Esophagus mucosa (tissue), 1 donor: ENCODE measurements around the gene TBC1D13. TPM values are rescaled to one million over a fixed set of nuclear protein-coding genes. Genes with fewer than 3 reads are reported as not detected.
"Not testable (repeated sequence)": the region's sequence is repeated elsewhere in the genome, so short reads cannot be mapped to it uniquely, and the experiment has no call there.

Experiments used
- ATAC-seq: fragments of 200-7000 bp; cut with Tn5 transposase; one replicate; pipeline ENCODE4 v1.9.1; 2020
- total RNA-seq: library from RNA; stranded (reverse); gene quantifications from one replicate; pipeline ENCODE4 v1.2.4, GENCODE V29; 2023
- donor health status: DM: yes; HTN: yes; CAD: no.

TBC1D13 gene
- total RNA-seq, 1 donor from 2014 or later: 15.5 TPM

DNA sequence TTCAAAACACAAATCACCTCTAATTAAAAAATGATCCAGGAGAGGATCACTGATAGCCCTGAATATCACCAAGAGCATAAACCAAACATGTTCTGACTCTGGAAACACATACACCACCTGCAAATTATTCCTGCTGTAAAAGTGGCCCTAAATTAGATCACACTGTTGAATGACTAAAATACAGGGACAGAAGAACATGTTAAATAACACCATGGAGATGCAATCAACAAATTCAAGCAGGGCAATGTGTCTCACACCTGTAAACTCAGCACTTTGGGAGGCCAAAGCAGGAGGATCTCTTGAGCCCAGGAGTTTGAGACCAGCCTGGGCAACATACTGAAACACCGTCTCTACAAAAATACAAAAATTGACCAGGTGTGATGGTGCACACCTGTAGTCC, 60.8 kb downstream of the TBC1D13 start:
- ATAC-seq: no peak

GRCh38 chr9:128851024-128851423, 64.0 kb downstream of the TBC1D13 start:
- ATAC-seq: not testable (repeated sequence)

DNA sequence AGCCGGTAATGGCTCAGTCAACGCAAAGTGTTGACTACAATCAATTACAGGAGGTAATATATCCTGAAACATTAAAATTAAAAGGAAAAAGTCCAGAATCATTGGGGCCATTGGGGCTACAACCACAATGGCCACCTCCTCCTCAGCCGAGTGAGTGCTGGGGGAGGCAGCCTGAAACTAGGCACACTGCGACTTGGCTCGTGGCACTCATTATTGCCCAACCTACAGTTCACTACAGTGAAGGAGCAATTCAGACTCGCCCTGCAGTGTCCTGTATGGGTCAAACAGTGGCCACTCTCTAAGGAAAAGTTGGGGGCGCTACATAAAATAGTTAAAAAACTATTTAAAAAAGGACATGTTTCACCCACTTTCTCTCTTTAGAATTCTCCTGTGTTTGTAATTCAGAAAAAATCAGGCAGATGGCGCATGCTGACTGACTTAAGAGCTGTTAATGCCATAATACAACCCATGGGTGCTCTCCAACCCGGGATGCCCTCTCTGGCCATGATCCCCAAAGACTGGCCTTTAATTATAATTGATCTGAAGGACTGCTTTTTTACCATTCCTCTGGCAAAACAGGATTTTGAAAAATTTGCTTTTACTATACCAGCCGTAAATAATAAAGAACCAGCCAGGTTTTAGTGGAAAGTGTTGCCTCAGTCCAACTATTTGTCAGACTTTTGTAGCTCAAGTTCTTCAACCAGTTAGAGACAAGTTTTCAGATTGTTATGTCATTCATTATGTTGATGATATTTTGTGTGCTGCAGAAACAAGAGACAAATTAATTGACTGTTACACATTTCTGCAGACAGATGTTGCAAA, 64.9 kb downstream of the TBC1D13 start:
- not testable (repeated sequence) for ATAC-seq

GRCh38 chr9:128852646-128853045, 65.6 kb downstream of the TBC1D13 start:
- ATAC-seq: not testable (repeated sequence)

GRCh38 chr9:128854454-128854853, 67.4 kb downstream of the TBC1D13 start:
- ATAC-seq: not testable (repeated sequence)

DNA sequence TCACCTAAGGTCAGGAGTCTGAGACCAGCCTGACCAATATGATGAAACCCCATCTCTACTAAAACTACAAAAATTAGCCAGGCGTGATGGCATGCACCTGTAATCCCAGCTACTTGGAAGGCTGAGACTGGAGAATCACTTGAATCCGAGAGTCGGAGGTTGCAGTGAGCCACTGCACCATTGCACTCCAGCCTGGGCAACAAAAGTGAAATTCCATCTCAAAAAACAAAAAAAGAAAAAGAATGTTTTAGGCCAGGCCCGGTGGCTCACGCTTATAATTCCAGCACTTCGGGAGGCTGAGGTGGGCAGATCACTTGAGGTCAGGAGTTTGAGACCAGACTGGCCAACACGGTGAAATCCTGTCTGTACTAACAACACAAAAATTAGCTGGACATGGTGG, 71.4 kb downstream of the TBC1D13 start:
- not testable (repeated sequence) for ATAC-seq

Other genes starting within 250 kb of the TBC1D13 start
- 161 TPM for gene SPTAN1, start 234.7 kb upstream of the TBC1D13 start, total RNA-seq
- gene DYNC2I2, start 130.4 kb upstream of the TBC1D13 start, total RNA-seq: 37.0 TPM
- 267 TPM for gene SET, start 98.0 kb upstream of the TBC1D13 start, total RNA-seq
- gene PKN3, start 84.8 kb upstream of the TBC1D13 start, total RNA-seq: 2.5 TPM
- 54.4 TPM for gene ZDHHC12, start 63.1 kb upstream of the TBC1D13 start, total RNA-seq
- 23.2 TPM for gene ZER1, start 15.3 kb upstream of the TBC1D13 start, total RNA-seq
- gene ENDOG, start 31.2 kb downstream of the TBC1D13 start, total RNA-seq: 26.6 TPM
- 42.6 TPM for gene SPOUT1, start 42.5 kb downstream of the TBC1D13 start, total RNA-seq
- 3.7 TPM for gene KYAT1, start 94.7 kb downstream of the TBC1D13 start, total RNA-seq
- 75.8 TPM for gene LRRC8A, start 94.9 kb downstream of the TBC1D13 start, total RNA-seq
- gene PHYHD1, start 133.7 kb downstream of the TBC1D13 start, total RNA-seq: 12.4 TPM
- gene DOLK, start 160.3 kb downstream of the TBC1D13 start, total RNA-seq: 9.2 TPM
- 43.5 TPM for gene NUP188, start 160.4 kb downstream of the TBC1D13 start, total RNA-seq
- 101 TPM for gene SH3GLB2, start 241.1 kb downstream of the TBC1D13 start, total RNA-seq
- 21.2 TPM for gene MIGA2, start 249.4 kb downstream of the TBC1D13 start, total RNA-seq